GM19238 (cell line): ENCODE data around the gene MLF2.
A peak's percentile ranks its signal among the peaks of the same experiment; 100 is the strongest.

ENCODE experiments used
- DNase-seq: peaks from one replicate; pipeline ENCODE4 v3.0.0; 2011; ENCODE audit warnings: low spot score; ENCODE audit not compliant: insufficient read length

Gene MLF2, protein sequence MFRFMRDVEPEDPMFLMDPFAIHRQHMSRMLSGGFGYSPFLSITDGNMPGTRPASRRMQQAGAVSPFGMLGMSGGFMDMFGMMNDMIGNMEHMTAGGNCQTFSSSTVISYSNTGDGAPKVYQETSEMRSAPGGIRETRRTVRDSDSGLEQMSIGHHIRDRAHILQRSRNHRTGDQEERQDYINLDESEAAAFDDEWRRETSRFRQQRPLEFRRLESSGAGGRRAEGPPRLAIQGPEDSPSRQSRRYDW

DNA sequence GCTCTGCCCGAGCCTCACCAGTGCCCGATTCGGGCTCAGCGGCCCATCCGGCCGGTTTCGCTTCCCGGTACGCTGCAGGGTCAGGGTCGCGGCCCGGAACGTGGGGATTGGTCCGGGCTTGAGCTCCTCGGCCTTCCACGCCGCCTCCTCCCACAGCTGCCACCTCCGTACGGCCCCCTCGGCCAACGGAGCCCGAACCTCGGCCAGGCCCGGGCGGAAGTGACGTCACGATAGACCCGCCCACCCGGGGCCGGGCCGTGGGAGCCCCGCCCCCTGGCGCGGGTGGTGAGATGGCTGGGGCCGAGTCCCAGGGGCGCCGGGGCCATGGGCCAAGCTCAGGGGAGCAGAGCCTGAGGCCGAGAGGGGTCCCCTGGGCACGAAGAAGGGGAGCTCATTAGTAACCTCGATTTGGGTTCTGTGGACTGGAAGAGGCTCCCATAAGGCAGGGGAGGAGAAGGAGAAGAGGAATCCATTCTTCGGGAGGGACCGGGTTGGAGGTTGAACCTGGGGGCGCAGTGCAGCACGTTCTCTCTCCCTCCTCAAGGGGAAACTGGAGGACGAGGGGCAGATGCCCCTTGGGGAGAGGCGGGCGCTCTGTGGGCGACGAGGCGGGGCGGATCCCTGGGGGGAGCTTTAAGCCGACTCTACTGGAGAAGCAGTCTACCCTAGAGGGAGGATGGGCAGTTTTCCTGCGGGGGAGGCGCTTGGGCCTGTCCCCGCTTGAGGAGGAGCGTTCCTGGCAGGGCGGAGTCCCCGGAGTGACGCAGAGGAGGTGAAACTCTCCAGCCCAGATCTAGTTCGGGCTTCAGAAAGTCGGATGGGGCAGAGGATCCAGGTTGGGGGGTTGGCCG lies at the start of gene MLF2:
TSS of gene MLF2 (minus strand) at position 221 of the 851 bp plus-strand sequence. CDS start 807 bp downstream, outside the sequence.
- DNase-seq: peak; percentile 96

DNA sequence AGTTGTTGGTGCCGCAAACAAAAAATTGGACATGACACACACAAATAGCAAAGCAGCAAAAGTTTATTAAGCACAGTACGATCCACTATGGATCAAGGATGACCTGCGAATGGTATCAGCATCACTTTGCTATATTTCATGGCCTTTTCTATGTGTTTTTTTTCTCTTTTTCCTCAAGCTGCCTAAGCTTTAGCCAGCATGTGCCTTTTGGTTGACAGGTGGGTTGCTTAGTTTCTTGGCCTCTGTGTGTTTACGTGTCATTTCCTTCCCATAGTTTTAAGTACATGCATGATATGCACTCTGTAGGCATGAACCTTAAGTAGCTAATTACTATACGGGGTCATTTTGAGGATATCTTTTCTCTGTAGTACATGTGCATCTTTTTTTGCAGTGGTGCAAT lies 46.2 kb upstream of the MLF2 start:
- no peak for DNase-seq

DNA sequence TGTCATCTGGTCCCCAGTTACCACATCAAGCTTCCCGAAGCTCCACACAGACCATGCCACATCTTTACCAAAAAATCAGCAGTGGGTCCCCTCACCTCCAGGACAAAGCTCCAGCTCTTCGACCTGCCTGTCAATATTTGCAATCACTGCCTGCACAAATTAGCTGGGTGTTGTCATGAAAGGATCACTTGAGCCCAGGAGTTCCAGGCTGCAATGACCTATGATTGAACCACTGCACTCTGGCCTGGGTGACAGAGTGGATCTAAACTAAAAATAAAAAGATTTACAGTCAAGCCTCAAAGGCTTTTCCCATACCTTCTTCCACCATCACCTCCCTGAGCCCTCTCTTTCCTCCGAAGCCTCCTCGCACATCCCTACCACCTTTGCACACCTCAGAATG lies 43.6 kb upstream of the MLF2 start:
- no peak for DNase-seq

DNA sequence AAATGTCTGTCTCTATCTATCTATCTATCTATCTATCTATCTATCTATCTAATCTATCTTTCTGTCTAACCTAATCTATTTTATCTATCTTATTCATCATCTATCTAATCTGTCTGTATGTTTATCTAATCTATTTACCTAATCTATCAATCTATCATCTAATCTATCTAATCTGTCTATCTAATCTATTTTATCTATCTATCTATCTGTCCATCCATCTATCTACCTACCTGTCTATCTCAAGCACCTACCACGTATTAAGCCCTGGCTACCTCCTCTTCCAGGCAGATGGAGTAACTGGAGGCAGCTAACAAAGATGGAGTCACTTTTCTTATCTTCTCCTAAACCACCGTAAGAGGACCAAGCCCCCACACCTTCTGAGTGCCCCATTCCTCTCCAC lies 42.1 kb upstream of the MLF2 start:
- no peak for DNase-seq

DNA sequence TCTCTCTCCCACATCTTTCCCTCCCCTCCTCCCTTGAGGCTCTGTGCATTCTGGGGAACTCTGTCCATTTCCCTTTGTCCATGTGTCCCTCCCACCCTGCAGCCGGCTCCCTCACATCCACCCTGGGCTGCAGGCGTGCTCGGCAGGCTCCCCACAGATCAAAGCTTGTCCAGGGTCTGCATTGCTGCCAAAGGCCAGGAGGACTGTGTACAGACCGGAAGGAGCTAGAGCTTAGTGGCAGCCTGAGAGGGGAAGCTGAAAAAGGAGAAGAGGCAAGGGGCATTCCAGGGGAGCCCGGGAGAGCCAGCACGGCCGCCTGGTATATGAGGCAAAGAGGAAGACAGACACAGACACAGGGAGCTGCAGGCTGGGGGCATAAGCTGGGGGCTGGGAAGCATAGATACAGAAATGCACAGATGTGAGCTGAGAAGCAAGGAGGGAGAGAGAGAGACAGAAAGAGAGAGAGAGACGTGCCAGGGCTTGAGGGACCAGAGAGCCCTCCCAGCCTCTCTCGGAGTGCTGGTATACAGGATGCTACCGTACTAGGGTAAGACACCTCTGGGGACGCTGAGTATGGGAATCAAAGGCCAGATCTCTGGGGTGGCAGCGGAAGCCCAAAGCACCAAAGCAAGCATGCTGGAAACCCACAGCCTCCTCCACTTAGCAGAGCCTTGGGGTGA lies 39.7 kb upstream of the MLF2 start:
- no peak for DNase-seq

DNA sequence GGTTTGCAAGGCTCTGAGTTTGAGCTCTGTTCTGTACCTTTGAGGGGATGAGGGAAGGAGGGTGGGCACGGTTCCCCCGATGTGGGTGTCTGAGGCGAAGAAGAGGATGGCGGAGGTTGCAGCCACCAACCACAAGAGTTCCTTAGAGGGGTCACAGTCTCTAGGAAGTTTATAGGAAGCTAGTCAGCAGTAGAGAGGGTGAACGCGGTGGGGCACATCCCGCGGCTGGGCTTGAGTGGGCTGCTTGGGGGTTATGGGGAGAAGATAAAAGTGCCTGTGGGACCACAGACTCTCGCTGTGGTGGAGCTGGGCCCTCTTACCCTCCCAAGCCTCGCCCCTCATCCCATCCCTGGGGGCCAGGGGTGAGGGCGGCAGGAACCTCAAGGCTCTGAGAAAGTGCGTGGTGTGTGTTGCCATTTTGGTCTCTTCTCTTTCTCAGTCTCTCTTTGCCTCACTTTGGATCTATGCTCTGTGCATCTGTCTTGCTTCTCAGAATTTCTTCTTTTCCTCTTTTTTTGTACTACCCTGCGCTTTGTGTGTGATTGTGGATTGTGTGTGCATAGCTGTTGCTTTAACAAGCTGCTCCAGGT lies 39.1 kb upstream of the MLF2 start:
- DNase-seq: no peak

DNA sequence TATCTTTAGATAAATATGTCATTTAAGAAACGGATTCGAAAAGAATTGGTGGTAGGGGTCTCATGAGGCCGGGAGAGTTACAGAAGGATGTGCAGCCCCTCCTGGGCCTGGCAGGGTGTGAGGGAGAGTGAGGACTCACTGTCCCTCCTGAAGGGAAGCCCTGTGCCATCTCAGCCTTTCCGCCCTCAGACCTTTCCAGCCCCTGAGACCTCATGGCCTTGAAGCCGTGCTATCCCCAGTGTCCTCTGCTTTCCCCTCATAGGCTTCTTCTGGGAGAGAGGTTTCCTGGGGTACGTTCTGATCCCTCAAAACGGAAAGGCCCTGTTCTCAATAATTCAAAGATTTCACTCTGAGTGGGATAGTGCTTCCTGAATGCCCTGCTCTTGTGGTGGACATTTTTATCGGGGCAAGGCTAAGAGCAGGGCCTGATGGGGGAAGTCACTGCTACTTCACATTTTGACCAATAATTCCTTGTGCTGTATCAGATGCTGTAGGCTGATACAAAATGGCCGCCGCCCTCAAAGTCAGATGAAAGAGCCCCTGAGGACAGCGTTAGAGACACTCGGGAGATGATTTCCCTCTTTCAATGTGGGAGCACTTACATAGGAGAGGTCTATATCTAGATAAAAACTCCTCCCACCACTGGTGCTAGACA lies 37.7 kb upstream of the MLF2 start:
- DNase-seq: no peak

DNA sequence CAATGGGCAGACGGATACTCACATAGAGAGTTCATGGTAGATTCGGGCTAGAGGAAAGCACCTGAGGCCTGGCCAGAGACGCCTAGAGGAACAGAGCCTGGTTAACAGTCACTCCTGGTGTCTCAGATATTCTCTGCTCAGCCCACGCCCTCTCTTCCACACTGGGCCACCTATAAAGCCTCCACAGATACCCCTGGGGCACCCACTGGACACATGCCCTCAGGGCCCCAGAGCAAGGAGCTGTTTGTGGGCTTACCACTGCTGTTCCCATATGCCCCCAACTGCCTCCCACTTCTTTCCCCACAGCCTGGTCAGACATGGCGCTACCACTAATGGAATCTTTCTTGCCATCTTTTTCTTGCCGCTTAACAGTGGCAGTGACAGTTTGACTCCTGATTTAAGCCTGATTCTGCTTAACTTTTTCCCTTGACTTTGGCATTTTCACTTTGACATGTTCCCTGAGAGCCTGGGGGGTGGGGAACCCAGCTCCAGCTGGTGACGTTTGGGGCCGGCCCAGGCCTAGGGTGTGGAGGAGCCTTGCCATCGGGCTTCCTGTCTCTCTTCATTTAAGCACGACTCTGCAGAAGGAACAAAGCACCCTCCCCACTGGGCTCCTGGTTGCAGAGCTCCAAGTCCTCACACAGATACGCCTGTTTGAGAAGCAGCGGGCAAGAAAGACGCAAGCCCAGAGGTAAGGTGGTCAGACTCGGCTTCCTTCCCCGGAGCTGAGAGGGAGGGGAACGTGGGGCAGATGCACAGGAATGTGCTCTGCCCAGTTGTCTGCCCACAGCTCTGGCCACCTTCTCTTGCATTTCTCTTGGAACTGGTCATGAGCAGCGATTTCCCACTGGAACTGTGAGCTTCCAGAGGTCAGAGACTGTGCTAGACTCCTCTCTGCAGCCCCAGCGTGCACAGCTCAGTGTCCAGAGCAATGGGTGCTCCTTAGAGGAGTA lies 36.3 kb upstream of the MLF2 start, which contains the start of gene CD4:
TSS of gene CD4 (plus strand) at position 557 of the 953 bp plus-strand sequence. CDS start 10,611 bp downstream, outside the sequence.
- no peak for DNase-seq

DNA sequence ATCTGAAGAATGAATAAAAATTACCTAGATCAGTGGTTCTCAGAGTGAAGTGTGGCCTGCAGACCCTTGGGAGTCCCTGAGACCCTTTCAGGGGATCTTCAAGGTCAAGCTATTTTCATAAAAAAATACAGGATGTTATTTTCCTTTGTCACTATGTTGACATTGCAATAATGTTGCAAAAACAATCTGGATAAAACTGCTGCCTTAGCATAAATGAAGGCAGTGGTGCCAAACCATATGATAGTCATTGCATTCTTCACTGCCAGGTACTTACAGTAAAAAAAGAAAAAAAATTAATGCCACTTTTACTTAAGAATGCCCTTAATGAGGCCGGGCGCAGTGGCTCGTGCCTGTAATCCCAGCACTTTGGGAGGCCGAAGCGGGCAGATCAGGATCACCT lies 34.4 kb upstream of the MLF2 start:
- no peak for DNase-seq

DNA sequence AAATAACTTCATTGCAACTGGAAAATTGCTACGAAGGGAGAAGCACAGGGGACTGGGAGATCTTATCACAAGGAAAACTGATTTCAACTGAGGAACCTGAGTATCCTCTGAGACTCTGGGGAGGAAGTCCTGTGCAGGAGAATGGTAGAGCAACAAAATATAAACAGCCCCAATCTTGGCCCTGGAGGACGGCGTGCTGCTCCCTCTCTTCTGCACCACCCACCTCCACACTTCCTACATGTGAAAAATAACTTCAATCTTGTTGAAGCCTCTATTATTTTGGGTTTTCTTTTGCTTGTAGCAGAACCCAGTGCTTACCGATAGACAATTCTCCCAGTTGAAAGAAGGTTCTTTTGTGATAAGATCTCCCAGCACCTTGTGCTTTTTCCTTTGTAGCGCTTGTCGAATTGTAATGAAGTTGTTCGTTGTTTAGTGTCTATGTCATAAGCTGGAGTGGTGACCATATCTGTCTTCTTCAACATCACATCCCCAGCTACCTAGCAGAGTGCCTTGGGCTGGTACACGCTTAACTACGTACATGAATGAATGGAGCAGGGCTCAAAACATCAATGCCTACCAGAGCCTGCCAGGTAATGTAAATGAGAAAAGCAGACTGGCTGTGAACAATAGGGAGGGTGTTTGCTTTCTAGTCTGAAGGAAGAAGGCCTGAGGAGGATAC lies 33.6 kb upstream of the MLF2 start:
- DNase-seq: no peak

DNA sequence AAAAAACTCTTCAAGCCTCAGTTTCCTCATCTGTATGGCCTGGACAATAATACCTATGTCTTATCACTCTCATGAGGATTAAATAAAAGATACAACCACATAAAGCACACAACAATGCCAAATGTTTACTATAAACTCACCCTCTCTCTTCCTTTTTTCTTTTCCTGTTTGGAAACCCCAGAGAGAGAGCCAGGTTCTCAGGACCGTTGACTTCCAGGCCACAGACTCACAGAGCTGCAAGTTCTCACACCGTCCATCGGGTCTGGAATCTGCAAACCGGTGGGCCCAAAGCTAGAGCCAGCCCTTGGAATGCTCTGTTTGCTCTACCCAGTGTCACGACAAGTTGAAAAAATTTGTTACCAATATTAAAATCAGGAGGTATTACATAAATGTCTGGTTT lies 31.8 kb upstream of the MLF2 start:
- no peak for DNase-seq

DNA sequence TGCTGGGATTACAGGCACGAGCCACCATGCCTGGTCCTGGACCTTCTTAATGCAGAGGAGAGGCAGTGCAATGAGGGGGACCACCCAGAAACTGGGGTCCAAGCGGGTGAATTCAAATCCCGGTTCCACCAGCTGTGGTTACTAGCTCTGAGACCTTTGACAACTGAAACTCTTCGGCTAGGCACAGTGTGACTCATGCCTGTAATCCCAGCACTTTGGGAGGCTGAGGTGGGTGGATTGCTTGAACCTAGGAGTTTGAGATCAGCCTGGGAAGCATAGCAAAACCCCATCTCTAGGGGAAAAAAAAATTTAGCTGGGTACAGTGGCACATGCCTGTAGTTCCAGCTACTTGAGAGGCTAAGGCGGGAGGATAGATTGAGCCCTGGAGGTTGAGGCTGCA lies 31.4 kb upstream of the MLF2 start:
- DNase-seq: no peak

DNA sequence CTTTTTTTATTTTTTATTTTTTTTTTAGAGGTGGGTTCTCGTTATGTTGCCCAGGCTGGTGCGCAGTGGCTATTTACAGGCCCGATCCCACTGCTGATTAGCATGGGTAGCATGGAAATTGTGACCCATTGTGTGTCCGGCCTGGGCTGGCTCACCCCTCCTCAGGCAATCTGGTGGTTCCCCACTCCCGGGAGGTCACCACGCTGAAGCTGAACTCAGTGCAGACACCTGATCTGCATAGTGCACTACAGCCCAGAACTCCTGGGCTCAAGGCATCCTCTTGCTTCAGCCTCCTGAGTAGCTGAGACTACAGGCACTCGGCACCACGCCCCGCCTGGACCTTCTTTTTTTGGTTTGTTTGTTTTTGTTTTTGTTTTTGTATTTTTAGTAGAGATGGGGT lies 30.9 kb upstream of the MLF2 start:
- DNase-seq: no peak

DNA sequence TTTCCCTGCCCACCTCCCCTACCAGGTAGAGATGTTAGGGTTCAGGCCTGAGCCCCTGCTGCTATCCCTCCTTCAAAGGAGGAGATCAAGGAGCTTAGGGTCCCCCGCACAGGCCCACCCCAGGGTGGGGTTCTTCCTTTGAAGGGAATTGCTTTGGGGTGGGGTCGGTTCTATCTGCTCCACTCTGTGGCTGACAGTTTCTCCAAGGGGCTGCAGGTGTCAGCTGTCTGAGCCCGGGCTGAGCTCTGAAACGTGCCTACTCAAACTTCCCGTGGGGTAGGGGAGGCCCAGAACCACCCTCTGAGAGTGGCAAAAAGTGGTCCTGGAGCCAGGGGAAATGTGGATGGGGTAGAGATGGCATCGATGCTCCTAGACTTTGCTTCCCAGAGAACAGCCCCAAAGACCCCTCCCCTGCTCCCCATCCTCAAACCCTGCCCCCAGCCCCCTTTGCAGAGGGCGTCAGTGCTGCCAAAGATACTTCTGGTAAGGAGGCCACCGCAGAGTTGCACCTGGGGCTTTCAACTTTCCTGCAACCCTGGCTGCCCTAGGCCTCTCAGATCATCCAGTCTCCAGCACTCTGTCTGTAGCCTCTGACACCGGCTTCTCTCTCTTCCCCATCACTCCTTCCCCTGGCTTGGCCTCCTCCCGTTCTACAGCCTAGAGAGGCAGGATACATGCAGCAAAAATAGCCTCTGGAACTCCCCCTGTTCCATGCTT lies 30.1 kb upstream of the MLF2 start:
- no peak for DNase-seq

DNA sequence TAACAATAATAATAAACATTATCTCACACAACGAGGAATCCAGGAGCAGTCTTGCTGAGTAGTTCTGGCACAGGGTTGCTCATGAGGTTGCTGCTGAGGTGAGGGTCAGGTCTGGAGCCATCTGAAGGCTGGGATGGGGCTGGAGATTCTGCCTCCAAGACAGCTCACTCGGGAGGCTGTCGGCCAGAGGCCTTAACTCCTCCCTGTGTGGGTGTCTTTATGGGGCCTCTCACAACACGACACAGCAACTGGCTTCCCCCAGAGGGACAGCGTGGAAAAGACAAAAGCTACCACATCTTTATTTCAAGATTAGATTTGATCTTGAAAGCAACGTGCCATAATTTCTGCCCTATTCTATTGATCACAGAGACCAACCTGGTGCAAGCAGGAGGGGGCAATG lies 29.2 kb upstream of the MLF2 start:
- no peak for DNase-seq

DNA sequence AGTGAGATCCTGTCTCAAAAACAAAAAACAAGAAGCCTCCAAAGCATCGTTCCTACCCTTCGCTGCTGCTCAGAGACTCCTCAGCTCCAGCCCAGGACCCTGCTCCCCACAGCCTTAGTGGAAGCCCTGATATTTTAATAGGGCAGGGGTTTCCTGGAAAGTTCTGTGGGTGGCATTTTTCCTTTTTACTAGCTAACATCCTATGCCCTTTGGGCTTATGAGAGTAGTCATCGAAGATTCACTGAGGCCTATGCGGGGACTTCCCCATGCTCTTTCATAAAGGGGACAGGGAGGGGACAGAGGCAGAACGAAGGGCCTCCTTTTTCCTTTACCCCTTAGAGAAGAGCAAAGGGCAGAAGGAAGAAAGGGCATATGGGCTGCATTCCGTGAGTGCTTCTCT lies 27.6 kb upstream of the MLF2 start:
- DNase-seq: no peak

DNA sequence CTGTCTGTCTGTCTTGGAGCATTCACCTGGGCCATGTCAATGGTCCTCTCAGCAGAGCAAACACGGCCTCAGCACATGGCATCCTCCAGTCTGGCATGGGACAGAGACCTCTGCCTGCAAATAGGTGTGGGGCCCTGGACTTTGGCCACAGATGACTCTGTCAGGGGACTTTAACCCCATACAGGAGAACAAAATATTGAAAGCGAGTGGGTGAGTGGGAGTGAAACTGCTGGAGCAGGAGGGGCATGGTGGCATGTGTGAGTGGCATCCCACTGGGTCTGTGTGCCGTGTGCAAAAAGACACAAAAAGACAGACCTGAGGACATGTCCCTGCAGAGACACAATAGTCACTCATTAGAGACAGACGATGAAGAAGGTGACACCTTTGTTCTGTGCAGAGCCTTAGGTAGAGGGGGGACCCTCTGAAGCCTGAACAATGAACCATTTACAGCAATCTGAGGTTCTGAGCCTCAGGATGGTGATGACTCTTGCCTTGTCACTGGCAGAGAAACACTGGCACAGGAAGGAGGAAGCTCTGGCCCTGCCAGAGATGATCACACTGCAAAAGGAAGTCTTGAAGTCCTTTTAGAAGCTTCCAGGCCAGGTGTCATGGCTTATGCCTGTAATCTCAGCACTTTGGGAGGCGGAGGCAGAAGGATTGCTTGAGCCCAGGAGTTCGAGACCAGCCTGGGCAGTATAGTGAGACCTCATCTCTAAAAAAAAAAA lies 26.9 kb upstream of the MLF2 start:
- no peak for DNase-seq
